Osteoblast (primary cell): ENCODE measurements around the gene KCNQ1. TPM values are rescaled to one million over a fixed set of nuclear protein-coding genes. Genes with fewer than 3 reads are reported as not detected.

ENCODE experiments used
- DNase-seq: peaks from one replicate; pipeline ENCODE4 v3.0.0; 2011; ENCODE audit warnings: low spot score, mixed read lengths; ENCODE audit not compliant: insufficient read length; ENCODE audit errors: missing footprints
- H2AFZ ChIP-seq: 2 replicates; pipeline ENCODE4 v1.6.0; 2011; ENCODE audit warnings: mild to moderate bottlenecking, low read length
- H3K27ac ChIP-seq: 2 replicates; pipeline ENCODE4 v1.5.1; 2011; ENCODE audit warnings: mild to moderate bottlenecking, low read depth, low read length, moderate library complexity
- H3K27me3 ChIP-seq: 2 replicates; pipeline ENCODE4 v1.6.0; 2012; ENCODE audit warnings: mild to moderate bottlenecking, control low read depth, inconsistent platforms, low read length, moderate library complexity; ENCODE audit not compliant: insufficient read depth
- H3K36me3 ChIP-seq: 2 replicates; pipeline ENCODE4 v1.5.1; 2011; ENCODE audit warnings: mild to moderate bottlenecking, low read length, control low read depth, moderate library complexity; ENCODE audit not compliant: insufficient read depth
- H3K4me1 ChIP-seq: 2 replicates; pipeline ENCODE4 v1.5.1; 2011; ENCODE audit warnings: mild to moderate bottlenecking, low read length, control low read depth, moderate library complexity; ENCODE audit not compliant: insufficient read depth
- H3K4me2 ChIP-seq: 2 replicates; pipeline ENCODE4 v1.6.0; 2011; ENCODE audit warnings: mild to moderate bottlenecking, low read length; ENCODE audit not compliant: insufficient read depth
- H3K4me3 ChIP-seq: fragments of 200-600 bp; sonication (generic); 3 replicates; pipeline ENCODE4 v1.5.1; 2012; ENCODE audit warnings: mild to moderate bottlenecking, low read length, inconsistent platforms; ENCODE audit not compliant: insufficient read depth
- H3K79me2 ChIP-seq: 2 replicates; pipeline ENCODE4 v1.6.0; 2012; ENCODE audit warnings: mild to moderate bottlenecking, low read length, control low read depth, inconsistent platforms; ENCODE audit not compliant: insufficient read depth
- H3K9me3 ChIP-seq: 2 replicates; pipeline ENCODE4 v1.5.1; 2011; ENCODE audit warnings: low read depth, low read length, control low read depth
- H4K20me1 ChIP-seq: 2 replicates; pipeline ENCODE4 v1.6.0; 2012; ENCODE audit warnings: mild to moderate bottlenecking, low read length, control low read depth; ENCODE audit not compliant: insufficient read depth
- total RNA-seq: library from RNA; depleted of rRNA; stranded (reverse); fragments of >200 nt; gene quantifications from 2 replicates; pipeline ENCODE4 v1.2.3, GENCODE V29; 2012
- TF ChIP-seq, protein P1 (sequence below): IDR thresholded peaks from 2 replicates; pipeline ENCODE4 v1.5.1; 2011; ENCODE audit warnings: mild to moderate bottlenecking, low read depth, low read length, moderate library complexity; ENCODE audit errors: extremely low read depth

KCNQ1 gene
- total RNA-seq, 1 donor: not detected

DNA sequence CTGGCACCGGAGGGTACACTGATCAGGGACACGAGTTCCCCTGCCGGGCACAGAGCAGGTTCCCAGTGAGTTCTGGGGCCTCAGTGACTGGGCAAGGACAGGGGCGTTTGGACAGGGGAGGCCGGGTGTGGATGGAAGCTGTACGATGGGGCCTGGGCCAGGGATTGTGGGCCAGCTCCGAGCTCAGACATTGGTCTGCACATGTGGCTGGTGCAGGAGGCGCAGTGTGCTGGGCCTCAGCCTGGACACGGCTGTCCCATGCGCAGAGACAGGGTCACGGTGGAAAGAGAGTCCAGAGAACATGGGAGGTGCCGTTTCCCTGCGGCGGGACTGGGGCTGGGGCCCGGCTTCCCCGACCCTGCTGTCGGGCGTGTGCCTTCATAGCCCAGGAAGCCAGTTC is 380.0 kb downstream of the KCNQ1 start:
- Histone ChIP-seq H3K4me3 (no peak overlapping the region), H3K27ac (no peak overlapping the region), H3K4me2 (peak overlapping the region; percentile 77), H3K27me3 (no peaks in the 10 kb centered on the region), H3K4me1 (peaks cover 20% of the 10 kb centered on the region), H3K9me3 (peaks cover 4% of the 10 kb centered on the region), H3K36me3 (no peaks in the 10 kb centered on the region), H2AFZ (peak overlapping the region; percentile 95), H3K79me2 (no peaks in the 10 kb centered on the region), H4K20me1 (no peaks in the 10 kb centered on the region)
- DNase-seq: no peak
- TF ChIP-seq, protein P1, sequence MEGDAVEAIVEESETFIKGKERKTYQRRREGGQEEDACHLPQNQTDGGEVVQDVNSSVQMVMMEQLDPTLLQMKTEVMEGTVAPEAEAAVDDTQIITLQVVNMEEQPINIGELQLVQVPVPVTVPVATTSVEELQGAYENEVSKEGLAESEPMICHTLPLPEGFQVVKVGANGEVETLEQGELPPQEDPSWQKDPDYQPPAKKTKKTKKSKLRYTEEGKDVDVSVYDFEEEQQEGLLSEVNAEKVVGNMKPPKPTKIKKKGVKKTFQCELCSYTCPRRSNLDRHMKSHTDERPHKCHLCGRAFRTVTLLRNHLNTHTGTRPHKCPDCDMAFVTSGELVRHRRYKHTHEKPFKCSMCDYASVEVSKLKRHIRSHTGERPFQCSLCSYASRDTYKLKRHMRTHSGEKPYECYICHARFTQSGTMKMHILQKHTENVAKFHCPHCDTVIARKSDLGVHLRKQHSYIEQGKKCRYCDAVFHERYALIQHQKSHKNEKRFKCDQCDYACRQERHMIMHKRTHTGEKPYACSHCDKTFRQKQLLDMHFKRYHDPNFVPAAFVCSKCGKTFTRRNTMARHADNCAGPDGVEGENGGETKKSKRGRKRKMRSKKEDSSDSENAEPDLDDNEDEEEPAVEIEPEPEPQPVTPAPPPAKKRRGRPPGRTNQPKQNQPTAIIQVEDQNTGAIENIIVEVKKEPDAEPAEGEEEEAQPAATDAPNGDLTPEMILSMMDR: no peak

DNA sequence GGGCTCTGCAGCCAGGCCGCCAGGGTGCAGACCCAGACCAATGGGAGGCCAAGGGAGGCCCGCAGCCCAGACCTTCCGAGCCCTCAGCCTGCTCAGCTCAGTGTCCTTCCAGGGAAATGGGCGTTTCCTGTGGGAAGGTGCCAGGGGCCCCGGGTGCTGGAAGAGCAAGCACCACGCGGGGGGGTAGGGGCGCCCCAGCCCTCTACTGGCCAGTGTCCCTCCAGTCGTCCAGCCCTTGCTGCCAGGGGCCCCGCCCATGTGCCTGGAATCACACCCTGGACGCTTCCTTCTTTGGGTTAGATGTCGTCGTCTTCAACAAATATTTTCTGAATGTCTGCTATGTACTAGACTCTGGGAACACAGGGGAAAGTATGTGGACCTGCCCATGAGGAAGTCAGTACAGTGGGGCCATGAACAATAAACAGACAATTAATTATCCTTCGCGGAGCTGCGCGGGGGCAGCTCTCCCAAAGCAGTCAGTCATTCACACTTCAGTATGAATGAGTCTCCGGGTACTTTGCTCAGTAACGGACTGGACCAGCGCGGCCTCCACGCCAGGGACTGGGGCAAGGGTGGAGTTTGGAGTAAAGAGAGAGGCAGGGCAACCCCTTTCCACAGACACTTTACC is 380.6 kb downstream of the KCNQ1 start:
- H3K4me2 ChIP-seq: peak overlapping the region; percentile 77
- peak overlapping the region; percentile 95 for H2AFZ ChIP-seq
- H3K27me3 ChIP-seq: no peaks in the 10 kb centered on the region
- no peaks in the 10 kb centered on the region for H3K79me2 ChIP-seq
- no peaks in the 10 kb centered on the region for H3K36me3 ChIP-seq
- H3K9me3 ChIP-seq: peaks cover 4% of the 10 kb centered on the region
- DNase-seq: peak; percentile 90
- TF ChIP-seq, protein P1: no peak
- H3K4me1 ChIP-seq: peaks cover 20% of the 10 kb centered on the region
- peak overlapping the region; percentile 58 for H3K4me3 ChIP-seq
- no peaks in the 10 kb centered on the region for H4K20me1 ChIP-seq
- H3K27ac ChIP-seq: peak overlapping the region; percentile 91

DNA sequence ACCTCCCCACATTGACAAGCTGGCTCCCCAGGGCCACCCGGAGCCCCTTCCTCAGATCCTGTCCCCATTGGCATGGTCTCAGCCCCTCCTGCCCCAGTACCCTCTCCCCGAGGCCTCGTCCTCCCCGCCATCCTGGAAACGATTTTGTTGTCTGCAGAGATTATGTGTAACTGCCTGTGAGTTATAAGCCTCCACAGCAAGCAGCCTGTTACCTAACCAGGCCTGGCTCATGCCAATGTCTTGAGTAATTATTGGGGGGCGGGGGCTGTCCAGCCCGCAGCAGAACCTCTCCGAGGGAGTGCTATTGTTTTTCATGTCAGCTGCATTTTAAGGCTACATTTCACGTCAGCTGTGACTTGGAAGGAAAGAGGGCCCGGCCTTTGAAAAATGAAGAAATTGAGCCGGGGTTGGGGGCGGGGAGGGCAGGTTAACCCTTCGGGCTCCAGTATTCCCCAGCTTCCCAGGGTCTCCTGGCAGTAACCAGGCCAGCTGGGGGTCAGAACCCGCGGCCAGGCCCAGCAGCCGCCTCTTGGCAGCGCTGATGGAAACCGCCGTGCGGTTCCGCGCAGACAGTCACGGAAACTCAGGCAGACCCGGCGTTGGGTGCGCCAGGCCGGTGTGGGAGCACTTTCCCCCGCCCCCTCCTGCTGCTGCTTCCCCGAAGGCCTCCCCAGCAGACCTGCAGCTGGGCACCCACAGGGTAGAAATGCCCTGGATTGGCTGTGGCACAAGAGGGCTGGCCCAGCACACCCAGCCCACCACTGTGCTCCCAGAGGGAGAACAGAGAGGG is 381.3 kb downstream of the KCNQ1 start:
- Histone ChIP-seq H3K36me3 (no peaks in the 10 kb centered on the region), H3K27ac (peak overlapping the region; percentile 91), H3K4me1 (peaks cover 20% of the 10 kb centered on the region), H4K20me1 (no peaks in the 10 kb centered on the region), H3K9me3 (peaks cover 4% of the 10 kb centered on the region), H3K79me2 (no peaks in the 10 kb centered on the region), H3K27me3 (no peaks in the 10 kb centered on the region), H3K4me2 (peak overlapping the region; percentile 77), H3K4me3 (peak overlapping the region; percentile 58), H2AFZ (peak overlapping the region; percentile 95)
- DNase-seq: peak; percentile 99
- TF ChIP-seq, protein P1: no peak

DNA sequence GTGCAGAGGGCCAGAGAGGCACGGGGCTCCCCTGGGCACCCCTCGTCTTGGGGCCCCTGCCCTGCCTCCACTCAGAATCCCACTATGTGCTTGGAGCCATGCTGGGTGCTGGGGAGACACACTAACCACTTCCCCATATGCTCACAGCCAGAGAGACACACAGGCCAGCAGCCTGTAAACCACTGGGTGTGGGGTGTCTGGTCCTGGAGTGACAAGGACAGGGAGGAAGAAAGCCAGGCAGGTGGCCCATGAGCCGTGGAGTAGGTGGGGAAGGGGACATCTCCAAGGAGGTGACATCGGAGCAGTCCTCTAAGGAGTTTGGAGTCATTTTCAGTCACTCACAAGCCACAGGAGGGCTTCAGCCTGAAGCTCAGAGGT is 381.9 kb downstream of the KCNQ1 start:
- Histone ChIP-seq H3K4me3 (peak overlapping the region; percentile 58), H3K27ac (peak overlapping the region; percentile 91), H3K4me2 (peak overlapping the region; percentile 77)

More for the DNA sequence above, 381.9 kb downstream of the KCNQ1 start:
- H3K4me1 ChIP-seq: peaks cover 20% of the 10 kb centered on the region
- no peaks in the 10 kb centered on the region for H3K36me3 ChIP-seq
- H3K9me3 ChIP-seq: peaks cover 4% of the 10 kb centered on the region
- H2AFZ ChIP-seq: peak overlapping the region; percentile 95
- H4K20me1 ChIP-seq: no peaks in the 10 kb centered on the region
- no peaks in the 10 kb centered on the region for H3K27me3 ChIP-seq
- TF ChIP-seq, protein P1: no peak
- H3K79me2 ChIP-seq: no peaks in the 10 kb centered on the region
- DNase-seq: no peak
